Rectal smooth muscle tissue (tissue), 1 donor: ENCODE results near the gene ATP8B4.
"Not testable (repeated sequence)": the region's sequence is repeated elsewhere in the genome, so short reads cannot be mapped to it uniquely, and the experiment has no call there.

Experiments used
- H3K27ac ChIP-seq: one replicate; pipeline ENCODE4 v1.7.0; 2013; ENCODE audit warnings: low read depth, low read length, inconsistent platforms
- H3K27me3 ChIP-seq: one replicate; pipeline ENCODE4 v1.7.0; 2013; ENCODE audit warnings: low read length; ENCODE audit not compliant: control insufficient read depth, insufficient read depth
- H3K36me3 ChIP-seq: one replicate; pipeline ENCODE4 v1.7.0; 2013; ENCODE audit warnings: low read length; ENCODE audit not compliant: control insufficient read depth, insufficient read depth
- H3K4me1 ChIP-seq: one replicate; pipeline ENCODE4 v1.7.0; 2013; ENCODE audit warnings: low read length; ENCODE audit not compliant: control insufficient read depth, insufficient read depth
- H3K4me3 ChIP-seq: one replicate; pipeline ENCODE4 v1.7.0; 2013; ENCODE audit warnings: low read length
- H3K9ac ChIP-seq: one replicate; pipeline ENCODE4 v1.7.0; 2013; ENCODE audit warnings: low read length

Gene ATP8B4

DNA sequence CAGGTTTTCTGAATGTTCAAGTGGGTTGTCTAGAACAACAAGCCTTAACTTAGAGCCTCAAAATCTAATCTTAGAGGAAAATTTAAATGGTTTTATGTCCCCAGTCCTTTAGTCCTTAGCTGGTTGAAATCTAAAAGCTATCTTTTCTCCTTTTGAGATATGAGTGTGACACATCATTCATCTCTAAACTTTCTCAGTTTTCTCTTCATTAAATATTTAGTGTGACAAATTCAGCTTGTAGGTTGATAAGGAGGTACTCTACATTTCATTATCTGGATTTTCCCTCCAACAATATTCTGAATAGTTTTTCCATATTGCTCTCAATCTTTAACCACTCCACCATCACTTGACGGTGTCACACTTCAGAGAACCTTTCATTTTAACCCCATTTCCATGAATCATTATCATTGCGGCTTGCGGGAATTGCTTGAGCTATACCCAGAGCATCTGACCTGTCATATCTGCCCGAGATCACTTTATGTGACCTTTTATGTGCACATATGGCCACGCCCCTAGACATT, 16.1 kb upstream of the ATP8B4 start:
- Histone ChIP-seq H3K27me3 (no peaks in the 10 kb centered on the region), H3K36me3 (no peaks in the 10 kb centered on the region), H3K9ac (no peak overlapping the region), H3K27ac (no peak overlapping the region), H3K4me1 (no peaks in the 10 kb centered on the region), H3K4me3 (no peak overlapping the region)

DNA sequence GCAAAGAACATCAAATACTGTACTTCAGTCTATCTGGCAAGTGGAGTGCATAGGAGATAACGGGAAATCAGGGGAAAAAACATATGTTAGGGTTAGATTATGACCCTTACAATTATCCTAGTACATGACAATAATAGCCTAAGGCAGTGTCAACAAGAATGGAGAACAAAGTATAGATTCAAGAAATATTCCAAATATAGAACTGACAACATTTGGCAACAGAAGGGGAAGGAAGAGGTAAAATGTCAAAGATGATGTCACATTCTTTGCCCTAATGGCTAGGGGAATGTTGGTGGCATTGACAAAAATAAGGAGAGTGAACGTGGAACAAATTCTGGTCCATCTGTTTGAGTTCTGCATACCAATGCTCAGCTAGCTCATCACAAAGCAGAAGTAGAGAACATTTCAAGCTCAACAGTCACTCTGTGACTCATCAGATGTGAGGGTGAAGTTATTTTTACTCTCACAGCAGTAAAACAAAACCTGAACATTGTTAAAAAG, 15.5 kb upstream of the ATP8B4 start:
- Histone ChIP-seq H3K27ac (no peak overlapping the region), H3K4me1 (no peaks in the 10 kb centered on the region), H3K36me3 (no peaks in the 10 kb centered on the region), H3K9ac (no peak overlapping the region), H3K4me3 (no peak overlapping the region), H3K27me3 (no peaks in the 10 kb centered on the region)

DNA sequence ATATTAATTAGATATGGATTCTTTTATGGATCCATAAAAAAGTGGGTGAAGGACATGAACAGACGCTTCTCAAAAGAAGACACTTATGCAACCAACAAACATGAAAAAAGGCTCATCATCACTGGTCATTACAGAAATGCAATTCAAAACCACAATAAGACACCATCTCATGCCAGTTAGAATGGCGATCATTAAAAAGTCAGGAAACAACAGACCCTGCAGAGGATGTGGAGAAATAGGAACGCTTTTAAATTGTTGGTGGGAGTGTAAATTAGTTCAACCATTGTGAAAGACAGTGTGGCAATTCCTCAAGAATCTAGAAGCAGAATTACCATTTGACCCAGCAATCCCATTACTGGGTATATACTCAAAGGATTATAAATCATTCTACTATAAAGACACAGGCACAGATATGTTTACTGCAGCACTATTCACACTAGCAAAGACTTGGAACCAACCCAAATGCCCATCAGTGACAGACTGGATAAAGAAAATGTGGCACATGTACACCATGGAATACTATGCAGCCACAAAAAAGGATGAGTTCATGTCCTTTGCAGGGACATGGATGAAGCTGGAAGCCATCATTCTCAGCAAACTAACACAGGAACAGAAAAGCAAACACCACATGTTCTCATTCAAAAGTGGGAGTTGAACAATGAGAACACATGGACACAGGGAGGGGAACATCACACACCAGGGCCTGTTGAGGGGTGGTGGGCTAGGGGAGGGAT, 13.4 kb upstream of the ATP8B4 start:
- not testable (repeated sequence) for H3K27ac ChIP-seq, H3K4me3 ChIP-seq, H3K27me3 ChIP-seq, H3K9ac ChIP-seq, H3K4me1 ChIP-seq, H3K36me3 ChIP-seq

DNA sequence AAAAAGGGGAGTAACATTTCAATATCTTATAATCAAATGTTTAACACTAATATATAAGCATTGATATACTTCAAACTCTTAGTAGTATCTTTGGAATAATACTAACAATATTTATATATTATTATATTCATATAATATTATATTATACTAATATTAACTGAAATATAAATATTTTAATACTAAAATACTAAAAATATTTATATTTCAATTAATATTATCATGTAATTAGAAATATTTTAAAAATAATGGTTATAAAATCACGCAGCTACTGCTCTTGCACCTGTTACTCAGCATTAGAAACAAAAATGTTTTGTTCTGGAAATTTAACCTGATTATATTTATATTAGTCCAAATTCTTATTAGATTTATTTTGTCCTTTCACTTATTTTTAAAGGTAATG, 12.6 kb upstream of the ATP8B4 start:
- Histone ChIP-seq H3K4me3 (no peak overlapping the region), H3K4me1 (no peaks in the 10 kb centered on the region), H3K27me3 (no peaks in the 10 kb centered on the region), H3K36me3 (no peaks in the 10 kb centered on the region), H3K27ac (no peak overlapping the region), H3K9ac (no peak overlapping the region)

DNA sequence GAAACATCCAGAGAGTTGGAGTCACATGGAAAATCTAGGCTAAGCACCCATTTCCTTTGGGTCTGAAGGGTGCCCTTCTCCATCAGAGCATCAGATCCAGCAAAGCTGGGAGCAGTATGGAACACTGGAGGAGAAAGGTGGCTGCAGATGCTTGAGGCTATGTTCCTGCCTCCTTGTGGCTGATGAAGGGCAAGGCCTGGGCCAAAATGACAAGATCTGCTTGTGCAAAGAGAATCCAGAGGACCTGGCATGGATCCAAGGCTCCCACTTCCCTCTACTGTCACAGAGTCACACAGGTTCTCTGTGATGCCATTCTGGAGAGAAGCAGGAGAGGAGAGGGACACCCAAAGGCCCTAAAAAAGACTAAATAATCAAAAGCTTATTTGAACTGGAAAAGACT, 9.2 kb upstream of the ATP8B4 start:
- Histone ChIP-seq H3K4me3 (no peak overlapping the region), H3K4me1 (no peaks in the 10 kb centered on the region), H3K27me3 (no peaks in the 10 kb centered on the region), H3K9ac (no peak overlapping the region), H3K27ac (no peak overlapping the region), H3K36me3 (no peaks in the 10 kb centered on the region)

DNA sequence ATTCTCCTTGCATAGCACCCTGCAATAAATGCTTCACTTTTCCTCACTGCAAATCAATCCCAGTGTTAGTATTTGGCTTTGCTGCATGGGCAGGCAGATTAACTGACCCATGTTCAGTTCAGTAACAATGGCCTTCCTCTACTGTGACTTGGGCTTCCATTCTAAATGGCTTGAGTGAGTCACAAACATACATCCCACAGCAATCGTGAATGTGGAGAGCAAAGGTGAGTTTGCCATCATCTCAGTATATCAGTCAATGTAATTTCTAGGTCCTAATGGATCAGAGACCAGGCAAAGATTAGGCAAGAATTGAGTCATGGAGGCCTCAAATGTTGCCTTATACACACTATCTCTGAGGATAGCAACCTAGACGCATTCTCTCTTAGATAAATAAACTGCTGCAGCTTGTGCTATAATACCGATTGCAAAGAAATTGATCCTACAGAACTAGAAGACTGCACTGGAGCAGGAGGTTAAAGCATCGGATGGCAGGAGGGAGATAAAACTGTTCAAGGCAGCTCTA, 8.3 kb upstream of the ATP8B4 start:
- Histone ChIP-seq H3K4me1 (no peaks in the 10 kb centered on the region), H3K27me3 (no peaks in the 10 kb centered on the region), H3K9ac (no peak overlapping the region), H3K36me3 (no peaks in the 10 kb centered on the region), H3K27ac (no peak overlapping the region), H3K4me3 (no peak overlapping the region)

DNA sequence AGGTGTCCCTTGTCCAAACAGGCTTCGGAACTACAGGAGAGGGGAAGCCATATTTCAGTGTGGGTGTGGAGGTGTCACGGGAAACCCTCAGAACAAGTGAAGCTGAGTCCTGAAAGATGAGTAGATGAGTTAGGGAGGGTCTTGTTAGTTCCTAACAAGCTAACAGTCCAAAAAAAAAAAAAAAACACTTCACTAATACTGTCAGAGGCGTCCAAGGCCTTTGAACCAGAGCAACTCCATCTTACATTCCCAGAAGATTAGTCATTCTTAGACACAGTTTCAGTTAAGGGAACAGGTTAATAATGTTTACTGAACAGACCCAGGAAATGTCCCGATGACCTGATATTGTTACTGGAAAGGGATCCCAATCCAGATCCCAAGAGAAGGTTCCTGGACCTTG, 7.0 kb upstream of the ATP8B4 start:
- Histone ChIP-seq H3K9ac (no peak overlapping the region), H3K4me1 (no peaks in the 10 kb centered on the region), H3K4me3 (no peak overlapping the region), H3K27me3 (no peaks in the 10 kb centered on the region), H3K27ac (no peak overlapping the region), H3K36me3 (no peaks in the 10 kb centered on the region)

DNA sequence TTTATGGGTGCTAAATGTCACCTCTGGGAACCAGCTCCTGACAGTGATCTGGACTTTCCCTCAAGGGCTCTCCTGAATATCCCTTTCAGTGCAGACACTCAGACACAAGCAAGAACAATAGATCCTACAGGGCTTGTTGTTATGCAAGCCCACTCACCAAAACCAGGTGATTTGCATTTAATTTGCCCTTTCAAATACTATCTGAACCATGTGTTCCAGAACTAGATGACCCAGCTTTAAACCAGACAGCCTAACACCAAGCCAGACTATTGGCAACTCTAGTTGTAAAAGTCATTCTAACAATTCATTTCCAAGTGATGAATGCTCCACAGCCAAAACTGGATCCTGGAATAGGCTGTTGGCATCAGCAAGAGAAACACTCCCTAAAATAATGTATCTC, 5.6 kb upstream of the ATP8B4 start:
- no peaks in the 10 kb centered on the region for H3K4me1 ChIP-seq
- no peak overlapping the region for H3K9ac ChIP-seq
- no peaks in the 10 kb centered on the region for H3K27me3 ChIP-seq
- H3K4me3 ChIP-seq = no peak overlapping the region
- no peaks in the 10 kb centered on the region for H3K36me3 ChIP-seq
- no peak overlapping the region for H3K27ac ChIP-seq

DNA sequence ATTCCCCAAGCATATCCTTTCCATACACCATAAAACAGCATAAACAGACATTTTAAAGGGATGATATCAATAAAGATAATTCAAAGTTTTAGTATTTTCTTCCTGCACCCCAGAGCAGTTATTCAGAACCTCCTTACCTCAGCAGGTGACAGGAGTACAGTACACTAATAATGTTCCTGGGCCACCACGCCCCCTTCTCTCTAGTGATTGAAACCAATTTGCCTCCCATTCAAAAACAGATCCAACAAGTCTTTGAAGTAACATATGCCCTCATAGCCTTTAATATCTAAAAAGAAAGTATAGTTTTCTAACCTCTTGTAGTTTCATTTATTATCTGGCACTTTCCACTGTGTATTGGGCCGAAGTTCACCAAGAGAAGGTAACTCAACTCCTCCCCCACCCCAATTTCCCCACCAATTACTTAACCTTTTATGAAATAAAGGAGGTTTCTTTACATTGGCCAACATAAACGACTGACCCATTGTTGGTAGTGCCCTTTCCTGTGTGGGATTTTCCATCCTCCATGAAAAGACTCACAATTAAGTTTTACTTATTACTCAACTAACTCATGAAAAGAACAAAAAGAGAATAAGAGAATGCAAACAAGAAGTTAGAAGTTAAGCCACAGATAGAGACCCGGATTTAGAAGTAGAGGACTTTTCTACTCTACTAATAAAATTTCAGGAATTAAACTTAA, 5.0 kb upstream of the ATP8B4 start:
- Histone ChIP-seq H3K4me3 (no peak overlapping the region), H3K27ac (no peak overlapping the region), H3K9ac (no peak overlapping the region), H3K36me3 (no peaks in the 10 kb centered on the region), H3K4me1 (no peaks in the 10 kb centered on the region), H3K27me3 (no peaks in the 10 kb centered on the region)

DNA sequence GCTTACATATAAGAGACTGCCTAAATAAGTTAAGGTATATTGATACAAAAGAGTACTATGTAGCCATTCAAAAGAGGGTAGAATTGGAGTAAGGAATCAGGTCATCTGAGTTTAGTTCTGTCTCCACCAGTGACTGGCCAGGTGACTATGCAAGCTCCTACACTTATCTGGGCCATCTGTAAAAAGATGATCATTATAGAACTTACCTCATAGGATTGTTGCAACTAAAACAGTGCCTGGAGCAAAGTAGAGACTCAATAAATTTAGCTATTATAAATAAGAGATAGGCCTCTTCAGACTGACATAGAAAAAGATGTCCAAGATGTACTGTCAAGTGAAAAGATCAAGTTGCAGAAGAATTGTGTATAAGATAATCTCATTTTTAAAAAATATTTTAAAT, 1.7 kb upstream of the ATP8B4 start:
- Histone ChIP-seq H3K27ac (no peak overlapping the region), H3K4me1 (no peaks in the 10 kb centered on the region), H3K36me3 (no peaks in the 10 kb centered on the region)

DNA sequence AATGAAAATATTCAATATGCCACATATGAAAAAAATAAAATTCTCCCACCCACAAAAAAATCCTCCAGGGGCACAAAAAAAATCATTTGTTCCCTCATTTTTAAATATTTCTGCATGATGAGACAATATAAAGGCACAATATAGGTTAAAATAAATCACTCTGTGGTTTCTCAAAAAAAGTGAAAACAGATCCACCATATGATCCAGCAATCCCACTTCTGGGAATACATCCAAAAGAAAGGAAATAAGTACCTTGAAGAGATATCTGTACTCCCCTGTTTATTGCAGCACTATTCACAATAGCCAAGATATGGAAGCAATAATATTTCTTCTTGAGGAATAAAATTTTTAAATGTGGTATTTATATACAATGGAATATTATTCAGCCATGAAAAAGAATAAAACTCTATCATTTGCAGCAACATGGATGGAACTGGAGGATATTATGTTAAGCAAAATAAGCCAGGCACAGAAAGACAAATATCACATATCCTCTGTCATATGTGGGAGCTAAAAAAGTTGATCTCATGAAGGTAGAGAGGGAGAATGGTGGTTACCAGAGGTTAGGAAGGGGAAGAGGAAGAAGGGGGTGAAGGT, 1.5 kb downstream of the ATP8B4 start:
- Histone ChIP-seq H3K27ac (no peak overlapping the region), H3K36me3 (no peaks in the 10 kb centered on the region), H3K4me3 (no peak overlapping the region), H3K9ac (no peak overlapping the region), H3K27me3 (no peaks in the 10 kb centered on the region), H3K4me1 (no peaks in the 10 kb centered on the region)

More for the DNA sequence above, 1.7 kb upstream of the ATP8B4 start:
- Histone ChIP-seq H3K9ac (no peak overlapping the region), H3K27me3 (no peaks in the 10 kb centered on the region), H3K4me3 (no peak overlapping the region)

DNA sequence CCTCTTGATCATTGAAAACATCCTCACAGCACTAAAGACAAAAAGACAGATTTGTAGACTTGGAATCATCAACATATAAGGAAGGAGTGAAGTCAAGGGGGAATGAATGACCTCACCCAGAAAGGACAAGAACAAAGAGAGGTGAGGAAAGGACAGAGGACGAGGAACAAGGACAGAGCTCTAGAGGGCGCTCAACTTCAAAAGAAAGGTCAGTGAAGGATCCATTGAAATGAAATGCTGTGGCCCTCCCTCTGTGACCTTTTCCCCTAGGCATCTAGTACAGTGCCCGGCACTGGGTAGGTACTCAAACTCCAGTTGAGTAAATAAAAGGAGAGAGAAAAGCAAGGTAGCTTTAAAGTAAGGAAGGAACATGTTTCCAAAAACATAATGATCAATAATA, 2.6 kb downstream of the ATP8B4 start:
- no peak overlapping the region for H3K4me3 ChIP-seq
- H3K4me1 ChIP-seq = no peaks in the 10 kb centered on the region
- H3K36me3 ChIP-seq = no peaks in the 10 kb centered on the region
- H3K9ac ChIP-seq = no peak overlapping the region
- no peaks in the 10 kb centered on the region for H3K27me3 ChIP-seq
- H3K27ac ChIP-seq = no peak overlapping the region
